NAMALWA (cell line): ENCODE results near the gene PAX5.

Source experiments
- DNase-seq: peaks from one replicate; pipeline ENCODE4 v3.0.0-alpha.2; 2015; ENCODE audit warnings: low spot score

PAX5 gene

DNA sequence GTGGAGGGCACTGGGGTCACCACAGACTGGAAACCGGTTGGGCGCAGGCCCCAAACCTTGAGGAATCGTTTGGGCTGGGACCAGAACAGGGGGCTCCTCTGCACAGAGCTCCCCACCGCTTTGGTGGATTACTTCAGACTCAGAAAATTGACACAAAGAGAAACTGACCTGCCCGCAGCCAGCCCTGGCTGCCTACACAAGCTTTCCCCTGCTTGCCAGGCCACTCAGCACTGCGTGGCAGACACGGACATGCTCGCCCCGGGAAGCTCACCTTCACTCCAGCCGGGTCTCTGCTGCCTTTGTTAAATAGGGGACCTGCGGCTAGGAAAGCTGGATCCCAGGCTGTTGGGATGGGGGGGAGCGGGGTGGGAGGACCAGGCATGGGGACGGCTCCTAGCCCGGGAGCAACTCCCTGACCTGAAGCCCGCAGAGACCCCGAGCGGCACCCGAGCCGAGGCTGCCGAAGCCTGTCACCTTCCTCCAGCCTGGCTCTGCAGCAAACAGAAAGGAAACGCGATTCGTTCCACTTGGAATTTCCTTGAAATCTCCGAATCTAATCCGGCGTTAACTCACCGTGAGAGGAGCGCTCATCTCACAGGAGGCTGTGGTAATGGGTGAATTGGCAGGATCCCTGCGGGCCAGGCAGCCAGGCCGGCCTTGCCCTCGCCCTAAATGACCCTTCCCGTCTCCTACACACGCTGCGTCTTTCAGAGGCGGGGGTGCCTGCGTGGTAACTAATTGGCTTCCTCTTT is 8.8 kb downstream of the PAX5 start:
- peak; percentile 43 for DNase-seq

DNA sequence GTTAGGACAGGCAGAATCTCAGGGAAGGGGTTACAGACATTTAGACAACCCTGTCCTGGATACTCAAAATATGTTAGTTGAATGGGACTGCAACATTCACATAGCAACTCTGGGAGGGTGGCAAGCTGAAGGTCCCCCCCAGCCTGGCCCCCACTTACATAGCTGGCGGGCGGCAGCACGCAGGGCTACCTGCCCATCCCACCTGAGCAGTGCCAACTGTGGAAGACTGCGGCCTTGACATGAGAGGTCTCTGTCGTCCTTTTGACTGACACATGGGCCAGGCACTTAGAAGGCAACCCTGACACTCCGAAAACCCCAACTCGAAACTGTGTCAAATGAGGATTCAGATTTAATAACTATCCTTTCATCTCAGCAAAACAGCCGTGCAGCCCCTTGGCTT is 16.5 kb downstream of the PAX5 start:
- DNase-seq = no peak

DNA sequence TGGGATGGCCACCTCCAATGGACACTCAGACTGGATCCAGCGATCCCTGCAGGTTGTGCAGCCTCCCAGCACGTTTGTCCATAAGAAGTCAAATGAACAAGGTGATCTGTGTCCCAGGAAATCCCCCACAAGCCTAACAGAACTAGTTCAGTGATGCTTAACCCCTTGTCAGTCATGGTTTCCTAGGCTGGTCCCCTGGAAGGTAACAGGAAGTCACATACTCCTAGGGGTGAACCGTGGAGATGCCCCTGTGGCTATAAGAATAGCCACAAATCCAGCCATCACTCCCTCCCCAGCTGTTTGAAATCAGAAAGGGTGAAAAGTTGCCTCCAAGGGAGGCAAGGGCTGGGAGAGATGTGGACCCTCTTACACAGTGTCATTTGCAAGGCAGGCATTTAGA is 22.5 kb downstream of the PAX5 start:
- DNase-seq = peak; percentile 27

DNA sequence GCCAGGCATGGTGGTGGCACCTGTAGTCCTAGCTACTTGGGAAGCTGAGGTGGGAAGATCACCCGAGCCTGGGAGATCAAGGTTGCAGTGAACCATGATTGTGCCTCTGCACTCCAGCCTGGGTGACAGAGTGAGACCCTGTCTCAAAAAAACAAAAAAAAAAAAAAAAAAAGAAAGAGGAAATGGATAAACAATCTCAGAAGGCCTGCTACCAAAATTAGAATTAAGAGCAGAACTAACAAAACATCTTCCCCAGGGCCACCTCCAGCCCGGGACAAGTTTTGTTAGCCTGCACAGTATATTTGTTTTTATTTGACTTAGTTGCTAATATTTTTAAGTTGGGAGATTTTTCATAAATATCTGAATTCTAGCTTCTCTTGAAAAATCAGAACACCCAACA is 23.1 kb downstream of the PAX5 start:
- peak; percentile 13 for DNase-seq

DNA sequence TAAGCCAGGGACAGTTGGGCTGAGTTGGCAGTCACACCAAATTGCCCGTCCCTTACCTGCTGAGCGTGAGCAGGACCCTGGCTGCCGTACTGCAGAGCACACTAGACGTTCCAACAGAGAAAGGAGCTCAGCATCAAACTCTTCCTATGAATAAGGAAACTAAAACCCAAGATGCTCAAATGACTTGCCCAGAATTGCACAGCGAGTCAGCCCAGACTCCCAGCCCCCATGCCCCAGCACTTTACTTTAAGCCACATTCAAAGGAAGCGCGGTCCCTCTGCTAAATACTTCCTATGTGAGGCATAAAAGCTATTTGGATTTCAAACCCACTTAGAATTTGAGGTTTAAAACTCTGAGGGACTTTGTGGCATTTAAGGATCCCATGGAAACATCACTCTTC is 23.9 kb downstream of the PAX5 start:
- DNase-seq = no peak

DNA sequence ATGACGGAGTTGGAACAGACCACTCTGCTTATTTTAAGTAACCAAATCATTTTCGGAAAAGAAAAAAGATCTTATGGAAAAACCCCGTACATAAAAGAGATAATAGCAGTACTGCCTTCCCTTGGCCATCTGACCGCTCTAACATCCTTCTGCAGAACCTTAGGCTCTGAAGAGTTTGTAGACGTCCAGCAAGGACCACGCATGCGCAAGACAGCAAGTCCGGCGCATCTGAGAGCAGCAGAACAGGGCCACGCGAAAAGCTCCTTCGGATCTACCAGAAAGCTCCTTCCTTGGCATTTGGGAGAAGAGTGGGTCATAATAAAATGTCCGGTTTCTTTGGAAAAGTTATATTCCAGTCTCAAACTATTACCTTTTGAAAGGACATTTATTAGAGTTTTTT is 26.8 kb downstream of the PAX5 start:
- no peak for DNase-seq

DNA sequence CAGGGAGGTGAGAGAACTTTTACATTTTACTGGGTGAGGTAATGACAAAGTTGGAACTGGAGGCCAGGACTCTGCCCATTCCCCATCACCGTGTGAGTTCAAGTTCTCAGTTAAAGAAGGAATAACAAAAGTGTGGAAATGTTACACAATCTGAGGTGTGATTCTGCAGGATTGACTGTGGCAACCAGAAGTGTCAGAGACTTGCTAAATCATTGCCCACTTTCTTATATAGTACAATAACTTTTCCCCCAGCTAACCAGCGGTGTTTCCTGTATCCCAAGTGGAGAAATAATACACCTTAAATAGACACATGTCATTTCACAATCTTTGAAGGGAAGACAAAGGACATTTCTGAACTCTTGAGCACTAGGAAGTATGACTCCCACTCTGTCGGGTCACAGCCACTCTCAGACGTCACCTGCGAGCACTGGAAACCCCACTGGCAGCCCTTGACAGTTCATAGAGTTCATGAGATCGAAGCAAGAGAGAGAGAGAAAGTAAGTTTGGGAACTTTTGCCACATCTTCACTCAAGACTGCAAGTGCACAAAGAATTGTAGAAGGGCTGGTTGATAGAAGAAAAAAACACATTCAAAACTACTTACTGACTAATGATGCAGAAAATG is 28.4 kb downstream of the PAX5 start:
- DNase-seq = peak; percentile 64

DNA sequence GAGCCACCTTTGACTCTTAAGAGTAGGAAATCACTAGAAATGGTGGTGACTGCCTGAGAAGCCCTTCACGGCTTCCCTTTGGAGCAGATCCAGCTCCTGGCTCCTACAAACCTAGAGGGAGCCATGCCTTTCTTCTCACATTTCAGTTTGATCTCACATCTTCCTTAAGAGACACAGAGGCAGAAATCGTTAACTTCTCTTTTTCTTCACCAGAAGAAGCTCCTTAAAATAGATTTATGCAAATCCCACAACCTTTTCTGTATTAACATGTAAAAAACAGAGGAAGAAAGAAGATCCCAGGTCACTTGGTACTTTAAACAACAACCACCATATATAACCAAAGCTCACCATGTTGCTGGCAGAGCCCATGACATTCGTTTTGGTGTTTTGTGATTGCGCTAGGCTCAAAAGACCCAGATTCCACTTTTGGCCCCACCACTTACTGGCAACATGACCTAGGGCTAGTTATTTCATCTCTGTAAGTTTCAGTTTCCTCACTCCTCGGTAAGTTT is 29.6 kb downstream of the PAX5 start:
- peak; percentile 83 for DNase-seq

DNA sequence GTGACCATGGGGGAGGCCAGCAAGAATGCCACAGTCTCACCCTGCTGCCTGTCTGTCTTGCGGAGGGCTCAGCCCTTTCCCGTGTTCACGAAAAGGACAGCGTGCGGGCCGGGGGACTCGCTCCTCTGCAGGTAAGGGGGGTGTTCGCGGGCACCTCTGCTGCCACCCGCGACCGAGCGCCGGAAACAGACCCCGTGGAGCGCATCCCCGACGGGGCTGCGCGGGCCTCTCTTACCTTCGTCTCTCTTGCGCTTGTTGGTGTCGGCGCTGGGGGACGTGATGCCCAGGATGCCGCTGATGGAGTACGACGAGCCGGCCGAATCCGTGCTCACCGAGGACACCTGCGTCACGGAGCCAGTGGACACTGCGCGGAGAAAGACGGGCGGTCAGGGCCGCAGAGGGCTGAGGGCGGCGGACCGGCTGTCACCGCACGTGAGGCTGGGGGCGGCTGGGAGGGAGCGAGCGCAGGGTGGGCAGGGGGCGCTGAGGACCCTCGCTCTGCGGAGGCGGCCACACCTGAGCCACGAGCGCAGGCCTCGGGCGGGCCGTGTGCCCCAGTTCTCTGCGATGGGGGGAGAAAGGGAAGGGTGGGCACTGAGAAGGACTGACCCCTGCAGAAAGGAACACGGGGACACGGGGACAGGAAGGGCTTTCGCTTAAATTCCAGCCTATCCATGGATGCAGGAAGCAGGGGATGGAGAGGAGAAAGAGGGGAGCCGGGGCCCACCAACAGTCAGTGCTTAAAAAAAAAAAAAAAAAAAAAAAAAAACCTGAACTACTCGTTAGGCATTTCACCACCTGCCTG is 31.5 kb downstream of the PAX5 start:
- no peak for DNase-seq

DNA sequence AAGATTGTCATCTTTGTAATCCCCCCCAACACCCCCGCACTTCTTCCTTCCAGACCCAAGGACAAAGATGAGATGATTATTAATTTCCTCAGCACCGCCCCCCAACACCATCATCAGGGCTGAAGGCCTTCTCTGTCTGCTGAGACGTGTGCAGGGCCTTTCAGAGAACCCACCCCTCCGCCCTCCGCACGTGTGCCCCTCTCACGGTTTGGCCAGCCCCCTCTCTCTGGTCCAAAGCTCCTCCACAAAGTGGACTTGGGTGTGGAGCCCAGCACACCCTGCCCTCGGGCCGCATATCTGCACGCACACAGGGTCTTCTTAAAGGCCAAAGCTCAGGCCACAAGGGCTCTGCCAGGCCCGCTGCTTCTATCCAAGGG is 32.0 kb downstream of the PAX5 start:
- no peak for DNase-seq

DNA sequence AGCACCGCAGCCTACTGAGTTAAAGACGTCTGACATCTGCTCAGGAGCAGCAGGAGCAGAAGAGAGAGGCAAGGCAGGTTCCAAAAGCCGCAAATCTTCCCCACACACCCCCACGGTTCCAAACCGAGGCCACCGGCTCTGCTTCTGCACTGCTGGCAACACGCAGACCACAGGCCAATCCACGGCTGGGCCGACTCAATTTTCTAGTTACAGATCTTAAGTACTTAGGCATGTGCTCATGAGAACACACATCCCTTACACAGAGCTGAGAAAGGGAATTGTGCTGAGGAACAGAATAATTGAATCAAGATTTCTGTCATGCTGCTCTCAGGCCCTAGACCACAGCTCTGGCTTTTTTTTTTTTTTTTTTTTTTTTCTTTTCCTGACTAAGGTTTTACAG is 32.6 kb downstream of the PAX5 start:
- no peak for DNase-seq

DNA sequence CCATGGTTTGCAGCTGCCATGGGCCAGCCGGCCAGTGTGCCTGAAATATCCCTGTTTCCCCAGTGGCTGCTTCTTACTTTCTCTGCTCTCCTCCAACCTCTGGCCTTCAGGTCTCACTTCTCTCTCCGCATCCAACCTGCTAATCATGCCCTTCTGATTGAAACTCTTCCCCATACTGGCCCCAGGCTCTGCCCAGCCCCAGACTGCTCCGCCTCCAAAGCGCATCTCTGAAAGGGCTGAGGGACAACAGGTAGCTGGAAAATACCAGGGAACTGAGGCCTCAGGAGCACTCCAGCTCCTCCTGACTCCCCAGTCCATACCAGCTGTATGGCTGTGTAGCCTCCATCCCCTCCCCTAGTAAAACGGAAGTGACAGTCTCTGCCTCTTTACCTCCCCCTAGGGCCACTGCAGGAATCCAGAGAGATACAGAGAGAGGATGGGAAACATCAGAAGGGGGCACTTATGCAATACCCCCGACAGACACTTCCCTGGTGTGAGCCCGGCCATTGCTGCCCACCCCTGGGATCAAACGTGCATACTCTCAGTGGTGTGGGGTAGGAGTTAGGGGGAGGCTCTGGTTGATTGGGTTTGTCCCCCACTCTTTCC is 34.2 kb downstream of the PAX5 start:
- DNase-seq = peak; percentile 58

DNA sequence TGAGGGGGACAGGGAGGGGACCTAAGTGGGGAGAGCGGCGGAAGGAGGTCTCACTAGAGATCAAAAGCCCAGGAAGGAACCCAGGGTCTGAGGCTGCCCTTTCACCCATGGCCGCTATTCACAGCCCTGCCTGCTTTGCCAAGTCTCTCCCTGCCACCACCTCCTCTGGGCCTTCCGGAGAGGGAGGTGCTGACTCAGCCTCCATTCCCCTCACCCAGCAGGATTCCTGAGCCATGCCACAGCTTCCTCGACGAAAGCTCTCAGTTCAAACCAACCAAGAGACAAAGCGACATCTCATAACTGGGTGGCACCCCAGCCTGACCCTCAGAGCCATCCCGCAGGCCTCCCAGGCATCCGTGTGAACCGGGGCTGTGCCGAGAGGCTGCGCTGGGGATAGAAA is 36.7 kb downstream of the PAX5 start:
- DNase-seq = peak; percentile 23

DNA sequence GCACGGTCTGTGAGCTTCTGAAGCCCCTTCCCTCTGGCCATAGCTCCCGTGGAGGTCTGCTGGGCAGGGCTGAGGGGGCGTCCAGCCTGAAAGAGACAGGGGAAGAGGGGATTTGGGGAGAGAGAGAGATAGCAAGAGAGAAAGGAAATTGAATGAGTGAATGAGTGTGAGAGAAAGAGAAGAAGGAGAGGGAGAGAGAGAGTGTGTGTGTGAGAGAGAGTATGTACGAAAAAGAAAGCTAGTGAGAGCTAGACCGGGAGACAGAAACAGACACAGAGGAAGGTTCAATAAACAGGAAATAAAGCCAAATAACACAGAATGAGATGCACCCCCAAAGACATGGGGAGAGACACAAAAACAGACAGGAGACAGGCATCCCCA is 37.4 kb downstream of the PAX5 start:
- DNase-seq = peak; percentile 44

DNA sequence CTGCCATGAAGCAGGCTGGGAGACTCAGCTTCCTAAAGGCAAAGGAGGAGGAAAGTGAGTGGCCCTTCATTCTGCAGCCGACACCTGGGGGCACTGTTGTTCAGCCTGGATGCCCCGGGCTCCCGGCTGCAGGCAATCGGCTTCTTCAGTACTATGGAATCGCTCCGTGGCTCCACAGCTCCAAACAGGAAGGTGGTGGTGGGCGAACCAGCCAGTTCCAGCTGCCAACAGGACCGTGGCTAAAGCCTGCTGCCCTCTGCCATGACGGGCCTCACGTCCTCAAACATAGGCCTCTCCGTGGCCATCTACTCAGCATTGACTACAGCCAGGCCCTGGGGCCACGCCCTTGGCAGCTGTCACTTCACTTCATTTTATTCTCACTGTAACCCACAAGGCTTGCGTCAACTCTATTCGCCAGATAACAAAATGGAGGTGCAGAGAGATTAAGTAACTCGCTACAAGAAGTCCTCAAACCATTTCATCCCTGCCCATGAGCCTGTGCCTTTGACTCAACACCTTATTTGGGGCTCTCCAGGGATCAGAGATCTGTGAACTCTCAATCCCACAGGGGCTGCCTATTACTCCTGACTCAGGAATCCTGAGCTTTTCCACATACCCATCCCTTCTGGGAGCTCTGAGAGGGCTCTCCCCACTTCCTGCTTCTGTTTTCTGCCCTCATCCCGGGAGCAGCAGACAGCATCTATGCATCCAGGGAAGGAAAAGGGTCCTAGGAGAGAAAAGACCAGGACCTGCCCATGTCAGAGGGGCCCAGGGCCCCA is 38.0 kb downstream of the PAX5 start:
- DNase-seq = peak; percentile 78

DNA sequence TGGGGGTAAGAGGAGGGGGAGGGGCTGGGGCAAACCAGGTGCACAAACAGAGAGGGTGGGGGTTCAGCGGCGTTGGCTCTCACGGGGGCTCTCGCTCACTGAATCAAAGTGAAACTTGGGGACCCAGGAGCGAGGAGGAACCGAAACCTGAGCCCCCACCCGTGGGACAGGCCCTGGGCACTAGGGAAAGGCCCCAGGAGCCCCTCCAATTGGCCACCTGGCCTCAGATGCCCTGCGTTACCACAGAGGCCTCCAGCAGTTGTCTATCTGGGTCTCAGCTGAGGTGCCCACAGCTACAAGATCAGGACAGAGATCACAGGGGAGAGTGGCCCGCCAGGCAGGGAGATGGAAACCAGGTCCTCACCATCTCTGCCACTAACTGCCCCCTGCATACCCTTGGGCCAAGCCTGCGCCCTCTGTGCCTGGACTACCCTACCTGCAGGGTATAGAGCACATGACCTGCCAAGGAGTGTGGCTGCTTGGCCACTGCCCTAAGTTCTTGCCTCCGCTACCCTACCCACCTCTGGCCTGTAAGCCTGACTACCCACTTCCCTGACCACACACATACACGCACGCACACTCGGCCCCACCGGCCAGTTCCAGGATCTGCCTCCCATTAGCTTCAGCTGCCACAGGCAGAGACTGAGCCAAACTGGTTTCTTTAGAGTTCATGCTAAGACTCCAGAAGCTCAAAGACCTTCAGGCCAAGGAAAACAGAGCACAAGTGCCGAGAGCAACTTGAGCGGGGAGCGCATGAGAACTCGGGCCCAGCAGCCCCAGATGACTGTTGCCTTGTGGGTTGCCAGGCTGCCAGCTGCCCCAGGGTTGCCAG is 39.9 kb downstream of the PAX5 start:
- DNase-seq = peak; percentile 90

DNA sequence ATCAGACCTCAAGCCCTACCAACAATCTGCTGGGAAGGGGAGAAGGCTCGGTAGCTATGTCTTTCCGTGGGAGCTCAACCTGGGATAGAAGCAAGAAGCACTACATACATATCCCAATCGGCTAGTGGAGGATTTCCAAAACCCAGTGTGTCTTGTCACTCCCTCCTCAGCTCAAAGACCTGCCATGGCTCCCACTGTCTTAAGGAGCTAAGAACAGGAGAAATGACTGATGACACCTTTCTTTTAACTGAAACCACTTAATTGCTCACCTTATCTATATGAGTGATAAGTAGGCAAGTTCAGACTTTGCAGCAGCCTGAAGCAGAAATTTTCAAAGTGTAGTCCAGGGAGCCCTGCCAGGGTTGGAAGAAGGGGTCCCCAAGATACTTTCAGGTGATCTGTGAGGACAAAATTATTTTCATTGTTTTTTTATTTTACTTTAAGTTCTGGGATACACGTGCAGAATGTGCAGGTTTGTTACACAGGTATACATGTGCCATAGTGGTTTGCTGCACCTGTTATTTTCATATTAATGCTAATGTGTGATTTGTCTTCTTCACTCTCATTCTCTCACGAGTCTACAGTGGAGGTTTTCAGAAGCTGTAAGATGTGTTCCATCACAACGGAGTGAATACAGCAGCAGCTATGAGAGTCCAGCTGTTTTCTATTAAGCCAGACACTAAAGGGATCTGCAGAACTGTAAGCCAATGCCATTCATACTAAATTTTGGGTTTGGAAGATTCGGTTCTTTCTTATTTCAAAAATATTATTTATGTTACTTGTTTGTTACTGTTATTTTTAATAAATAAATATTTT is 41.4 kb downstream of the PAX5 start:
- peak; percentile 54 for DNase-seq

DNA sequence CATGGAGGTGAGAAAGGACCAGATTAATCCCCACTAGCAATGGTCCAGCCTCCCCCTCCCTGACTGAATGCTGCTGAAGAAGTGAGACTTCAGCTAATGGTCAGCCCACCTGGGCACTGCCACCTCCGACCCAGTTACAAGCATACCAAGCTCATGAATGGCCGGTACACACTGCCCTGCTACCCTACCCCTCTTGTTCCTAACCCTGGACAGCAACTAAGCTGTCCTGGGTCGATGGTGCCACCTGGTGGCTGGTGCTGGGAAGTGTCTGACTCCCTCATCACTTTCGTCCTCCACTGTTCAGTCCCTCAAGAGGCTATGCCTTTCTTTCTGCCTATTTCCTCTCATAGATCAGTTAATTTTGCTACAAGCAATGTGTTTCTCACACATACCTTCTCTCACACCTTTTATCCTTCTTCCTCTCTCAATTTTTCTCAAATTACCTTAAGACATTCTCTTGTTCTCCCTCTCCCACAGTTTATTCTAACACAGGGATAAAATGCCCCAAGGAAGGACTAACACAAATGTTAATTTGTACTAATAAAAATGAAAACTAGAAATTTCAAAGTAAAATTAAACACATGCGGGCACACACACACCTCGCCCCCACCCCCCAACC is 42.4 kb downstream of the PAX5 start:
- peak; percentile 79 for DNase-seq

DNA sequence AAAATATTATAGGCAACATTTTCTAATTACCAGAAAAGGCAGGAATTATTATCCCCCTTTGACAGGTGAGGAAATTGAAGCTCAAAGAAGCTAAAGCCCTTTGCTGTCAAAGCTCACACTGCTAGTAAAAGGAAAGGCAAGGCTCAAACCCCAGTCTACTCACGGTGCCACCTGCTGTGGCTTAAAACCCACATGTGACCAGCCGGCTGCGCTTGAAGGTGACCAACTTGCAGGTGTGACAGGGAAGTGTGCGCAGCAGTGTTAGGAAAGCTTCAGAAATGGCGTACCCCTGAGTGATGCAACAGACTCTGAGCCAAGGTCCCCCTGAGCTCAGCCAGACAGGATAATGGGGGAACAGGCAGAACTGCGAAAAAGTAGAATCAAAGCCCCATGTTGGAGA is 45.2 kb downstream of the PAX5 start:
- DNase-seq = peak; percentile 49

DNA sequence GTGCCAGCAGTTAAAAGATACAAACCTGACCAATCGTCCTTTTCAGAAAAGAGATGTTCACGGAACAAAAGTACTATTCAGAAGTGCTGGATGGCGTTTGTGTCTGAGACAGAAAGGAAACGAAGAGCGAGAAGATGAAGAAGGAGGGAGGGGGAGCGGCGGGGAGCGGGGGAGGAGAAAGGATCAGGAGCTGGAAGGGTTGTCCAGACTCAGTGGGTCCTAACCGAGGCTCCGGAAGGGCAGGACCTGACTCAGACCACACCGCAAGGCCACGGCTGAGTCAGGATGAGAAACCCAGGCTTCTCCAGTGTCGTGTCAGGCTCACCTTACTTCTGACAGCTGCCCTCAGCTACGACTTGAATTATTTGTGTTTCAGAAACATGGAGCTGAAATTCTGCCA is 46.2 kb downstream of the PAX5 start:
- no peak for DNase-seq
